ENCODE measurements around the gene SLC12A2. TPM values are rescaled to one million over a fixed set of nuclear protein-coding genes. Genes with fewer than 3 reads are reported as not detected.

SLC12A2 gene
- total and polyA plus RNA-seq, 9 of the 15 experiments (the other 6 are each of a cell fraction or from before 2014, with no cell fraction given) = 5.1 to 20.3 (median 12.6) TPM

- in situ Hi-C loops (cut with MboI) (no loop called here), intact Hi-C loops (cut with micrococcal nuclease) (no loop called here)
- ATAC-seq = no peak
- no peak overlapping the region for H3K4me3 ChIP-seq
- no peaks in the 10 kb centered on the region for H3K4me1 ChIP-seq (replicated peaks in 1 of 2; ENCODE audit: control insufficient read depth in 2 of 2, insufficient read depth in 2 of 2, low read length in 2 of 2)
- H3K9me3 ChIP-seq (replicated peaks; ENCODE audit: control insufficient read depth, insufficient read depth, low read depth, low read length) = 0 out of 2 replicates have a peak, but pooled peaks cover 1% of the 10 kb centered on the region
- BruUV-seq (replicated peaks) = no TSS peak
- H3K4me2 ChIP-seq (ENCODE audit: insufficient read depth, low read length) = no peak overlapping the region
- H4K20me1 ChIP-seq (replicated peaks; ENCODE audit: control insufficient read depth, insufficient read depth, low read length) = no peaks in the 10 kb centered on the region
- no peaks in the 10 kb centered on the region for H3K9me1 ChIP-seq (ENCODE audit: control insufficient read depth, insufficient read depth, low read length)
- TF ChIP-seq GTF3C2 (IDR thresholded peaks at IDR 0.05; ENCODE audit: borderline replicate concordance, extremely low read depth, insufficient read length) = no peak
- no peak for TF ChIP-seq MEIS2 (IDR thresholded peaks at IDR 0.05; ENCODE audit: partially characterized antibody)
- TF ChIP-seq HOXB6 (CRISPR knock-in tag; IDR thresholded peaks at IDR 0.05; ENCODE audit: borderline replicate concordance) = no peak
- TF ChIP-seq TGIF2 (CRISPR knock-in tag; IDR thresholded peaks at IDR 0.05) = no peak
- TF ChIP-seq POLR2AphosphoS5 (IDR thresholded peaks at IDR 0.05; ENCODE audit: control insufficient read depth, insufficient read depth, low read depth, low read length) = no peak
- TF ChIP-seq HDAC6 (IDR thresholded peaks at IDR 0.05; ENCODE audit: low read depth, low read length) = no peak
- peaks cover 36% of the 10 kb centered on the region for H3K36me3 ChIP-seq (ENCODE audit: control insufficient read depth, insufficient read depth, low read length)
- H3K9ac ChIP-seq (ENCODE audit: insufficient read depth in 1 of 2, low read depth in 2 of 2, low read length in 2 of 2) = no peak overlapping the region
- H3K27me3 ChIP-seq (ENCODE audit: control insufficient read depth in 2 of 2, insufficient read depth in 2 of 2, low read length in 2 of 2) = no peaks in the 10 kb centered on the region
- no peak for FAIRE-seq
- 100% methylated on average over 3 of the region's 3 CpGs for WGBS (ENCODE audit: insufficient coverage, low coverage, missing lambda C conversion rate)
- no peaks in the 10 kb centered on the region for H3K79me2 ChIP-seq (ENCODE audit: control insufficient read depth, insufficient read depth, low read length)
- no peak overlapping the region for H2AFZ ChIP-seq (ENCODE audit: low read depth, low read length)
- no peak for DNase-seq (ENCODE audit: extremely low read depth in 1 of 4, low spot score in 3 of 4)
- no peak overlapping the region for H3K27ac ChIP-seq (ENCODE audit: extremely low read depth, low read depth, low read length)
- CTCF ChIA-PET (ENCODE audit: low intra/inter-chr PET ratio) = no interaction called here
- POLR2A ChIA-PET = no interaction called here
These were observed 32.9 kb downstream of the SLC12A2 start for GRCh38 chr5:128116445-128116844.
